HG03342 (cell line): ENCODE data around the gene ZNG1F.
"Not testable (repeated sequence)": the region's sequence is repeated elsewhere in the genome, so short reads cannot be mapped to it uniquely, and the experiment has no call there.

Source experiments
- ATAC-seq: cut with Tn5 transposase; IDR thresholded peaks from one replicate; pipeline ENCODE4 v1.9.1; 2021; ENCODE audit warnings: mild to moderate bottlenecking, moderate library complexity; ENCODE audit not compliant: unreplicated experiment

Gene ZNG1F

DNA sequence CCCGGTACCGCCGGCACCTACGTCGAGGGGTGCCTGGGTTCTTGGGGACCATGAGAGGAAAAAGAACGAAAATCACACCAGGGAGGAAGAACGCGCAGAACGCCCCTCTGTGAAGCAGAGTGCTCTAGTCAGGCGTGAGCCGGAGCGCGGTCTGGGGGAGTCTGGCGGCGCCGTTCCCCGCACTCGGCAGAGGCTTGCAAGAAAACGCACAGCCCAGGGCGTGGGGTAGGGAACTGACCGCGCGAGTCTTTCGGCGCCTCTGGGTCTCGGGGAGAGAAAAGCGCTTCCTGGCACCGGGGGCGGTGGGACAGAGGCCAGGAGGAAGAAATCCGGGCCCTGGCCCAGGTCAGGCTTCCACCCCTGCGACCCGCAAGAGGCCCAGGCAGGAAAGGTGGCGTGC lies 65.3 kb downstream of the ZNG1F start:
- ATAC-seq: not testable (repeated sequence)

DNA sequence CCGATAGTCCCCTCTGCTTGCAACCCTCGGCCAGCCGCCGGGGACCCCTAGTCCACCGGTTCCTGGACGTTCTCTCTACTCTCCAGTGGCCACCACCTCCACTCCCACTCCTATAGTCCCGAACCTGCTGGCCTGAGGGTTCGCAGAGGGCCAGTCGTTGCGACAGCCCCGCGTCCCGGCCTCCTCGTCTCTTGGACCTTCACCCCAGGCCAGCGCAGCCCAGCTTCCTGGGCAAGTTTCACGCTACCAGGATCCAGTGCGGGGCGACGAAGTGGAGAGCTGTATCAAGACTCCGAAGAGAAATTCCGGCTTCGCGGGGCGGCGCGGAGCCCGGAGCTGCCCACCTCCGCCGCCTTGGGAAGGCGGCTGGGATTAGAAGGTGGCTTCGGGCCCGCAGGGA lies 65.7 kb downstream of the ZNG1F start:
- ATAC-seq: not testable (repeated sequence)

DNA sequence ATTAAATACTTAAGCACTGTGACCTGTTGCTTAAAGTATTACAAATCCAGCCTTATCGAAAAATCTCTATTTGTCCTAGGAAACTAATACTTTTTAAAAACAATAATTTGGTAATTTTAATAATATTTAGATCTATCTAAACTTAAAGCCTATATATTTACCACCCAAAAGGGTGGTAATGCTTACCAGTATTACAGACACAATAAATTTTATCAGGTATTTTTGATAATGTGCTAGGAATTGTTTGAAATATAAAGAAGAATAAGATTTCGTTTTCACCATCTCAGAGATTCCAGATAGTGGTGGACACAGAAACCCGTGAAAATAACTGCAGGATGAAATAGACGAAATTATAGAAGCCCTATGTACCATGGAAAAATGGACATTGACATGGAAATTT lies 68.4 kb downstream of the ZNG1F start:
- ATAC-seq: not testable (repeated sequence)

DNA sequence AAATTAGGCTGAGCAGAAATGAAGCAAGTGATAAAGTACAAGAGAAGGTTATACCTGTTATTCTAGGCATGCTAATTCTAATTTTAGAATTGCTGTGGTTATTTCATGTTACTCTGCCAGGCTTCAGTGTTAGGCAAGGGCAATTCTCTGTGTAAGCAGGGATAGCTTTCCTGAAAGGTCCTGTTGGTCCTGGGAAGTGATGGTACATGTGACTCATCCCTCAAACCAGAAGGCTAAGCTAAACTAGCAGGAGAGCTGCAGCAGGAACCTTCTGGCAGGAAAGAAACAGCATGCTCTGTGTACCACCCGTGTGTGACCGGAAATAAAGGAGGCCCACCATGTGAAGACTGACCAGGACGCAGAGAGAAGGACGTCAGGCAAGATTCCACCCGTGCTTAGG lies 69.4 kb downstream of the ZNG1F start:
- not testable (repeated sequence) for ATAC-seq

DNA sequence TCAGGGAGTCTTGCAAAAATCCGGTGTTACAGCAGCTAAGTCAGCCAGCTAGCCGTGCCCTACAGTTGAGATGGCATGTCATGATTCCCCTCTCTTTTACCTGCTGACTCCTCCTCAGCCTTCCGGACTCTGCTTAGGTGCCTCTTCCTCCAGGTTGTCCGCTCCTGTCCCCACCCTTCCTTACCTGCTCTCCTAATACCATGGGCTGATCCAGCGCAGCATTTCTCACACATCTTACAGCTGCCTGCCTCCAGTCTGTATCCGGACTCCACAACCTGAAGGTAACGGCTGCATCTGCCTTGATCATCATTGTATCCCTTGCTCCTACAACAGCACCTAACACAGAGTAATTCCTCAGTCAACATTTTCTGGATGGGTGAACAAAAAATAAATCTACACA lies 69.8 kb downstream of the ZNG1F start:
- ATAC-seq: not testable (repeated sequence)

DNA sequence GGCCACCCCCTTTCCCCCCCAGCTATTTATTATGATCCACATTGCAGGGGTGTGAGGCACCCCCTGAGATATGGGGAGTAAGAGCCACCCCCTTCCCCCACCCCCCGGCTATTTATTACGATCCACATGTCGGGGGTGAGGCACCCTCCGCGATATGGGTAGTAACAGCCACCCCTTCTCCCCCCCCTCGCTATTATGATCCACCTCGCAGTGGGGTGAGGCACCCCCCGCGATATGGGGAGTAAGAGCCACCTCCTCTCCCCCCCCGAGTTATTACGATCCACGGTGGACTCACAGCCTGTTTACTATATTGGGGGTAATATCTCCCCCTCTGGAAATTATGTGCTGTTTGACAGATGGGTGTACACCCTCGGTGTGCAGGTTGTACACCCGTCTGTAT lies 75.8 kb downstream of the ZNG1F start:
- not testable (repeated sequence) for ATAC-seq

DNA sequence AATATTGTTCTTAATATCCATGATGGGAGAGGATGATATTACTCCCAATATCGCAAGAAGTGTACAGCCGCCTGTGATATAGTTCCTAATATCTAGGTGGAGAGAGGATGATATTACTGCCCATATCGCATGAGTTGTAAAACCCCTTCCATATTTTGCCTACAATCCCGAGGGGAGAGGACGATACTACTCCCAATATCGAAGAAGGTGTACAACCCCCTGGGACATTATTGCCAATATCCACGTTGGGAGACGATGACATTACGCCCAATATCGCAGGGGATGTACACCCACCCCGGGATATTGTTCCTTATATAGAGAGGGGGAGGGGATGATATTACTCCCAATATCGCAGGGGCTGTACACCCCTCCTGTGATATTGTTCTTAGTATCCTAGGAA lies 77.7 kb downstream of the ZNG1F start:
- ATAC-seq: not testable (repeated sequence)

DNA sequence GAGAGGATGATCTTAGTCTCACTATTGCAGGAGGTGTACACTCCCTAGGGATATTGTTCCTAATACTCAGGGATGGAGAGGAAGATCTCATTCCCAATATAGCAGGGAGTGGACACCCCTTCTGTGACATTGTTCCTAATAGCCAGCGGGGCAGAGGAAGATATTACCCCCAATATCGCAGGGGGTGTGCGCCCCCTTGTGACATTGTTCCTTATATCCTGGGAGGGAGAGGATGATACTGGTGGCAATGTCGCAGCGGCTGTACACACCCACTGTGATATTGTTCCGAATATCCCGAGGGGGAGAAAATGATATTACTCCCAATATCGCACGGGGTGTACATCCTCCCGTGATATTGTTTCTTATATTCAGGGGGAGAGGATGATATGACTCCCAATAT lies 78.2 kb downstream of the ZNG1F start:
- not testable (repeated sequence) for ATAC-seq

DNA sequence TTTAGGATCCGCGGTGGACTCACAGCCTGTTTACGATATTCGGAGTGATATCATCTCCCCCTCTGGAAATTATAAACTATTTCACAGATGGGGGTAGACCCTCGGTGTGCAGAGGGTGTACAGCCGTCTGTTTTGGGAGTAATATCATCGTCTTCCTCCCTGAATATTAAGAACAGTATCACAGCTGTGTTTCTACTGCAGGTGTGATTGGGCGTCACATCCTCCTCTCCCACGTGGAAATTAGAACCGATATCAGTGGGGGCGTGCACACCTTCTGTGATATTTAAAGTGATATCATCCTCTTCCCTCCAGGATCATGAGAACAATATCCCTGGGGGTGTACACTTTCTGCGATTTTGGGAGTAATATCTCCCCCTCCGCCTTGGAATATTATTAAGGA lies 79.9 kb downstream of the ZNG1F start:
- ATAC-seq: not testable (repeated sequence)

DNA sequence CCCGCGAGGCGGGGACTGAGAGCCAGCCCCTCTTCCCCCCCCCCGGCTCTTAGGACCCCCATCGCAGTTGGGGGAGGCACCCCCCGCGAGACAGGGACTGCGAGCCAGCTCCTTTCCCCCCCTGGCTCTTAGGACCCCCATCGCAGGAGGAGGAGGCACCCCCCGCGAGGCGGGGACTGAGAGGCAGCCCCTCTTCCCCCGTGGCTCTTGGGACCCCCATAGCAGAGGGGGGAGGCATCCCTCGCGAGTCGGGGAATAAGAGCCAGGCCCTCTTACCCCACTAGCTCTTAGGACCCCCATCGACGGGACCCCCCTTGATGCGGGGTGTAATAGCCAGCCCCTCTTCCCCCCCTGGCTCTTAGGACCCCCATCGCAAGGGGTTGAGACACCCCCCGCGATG lies 80.3 kb downstream of the ZNG1F start:
- ATAC-seq: not testable (repeated sequence)

DNA sequence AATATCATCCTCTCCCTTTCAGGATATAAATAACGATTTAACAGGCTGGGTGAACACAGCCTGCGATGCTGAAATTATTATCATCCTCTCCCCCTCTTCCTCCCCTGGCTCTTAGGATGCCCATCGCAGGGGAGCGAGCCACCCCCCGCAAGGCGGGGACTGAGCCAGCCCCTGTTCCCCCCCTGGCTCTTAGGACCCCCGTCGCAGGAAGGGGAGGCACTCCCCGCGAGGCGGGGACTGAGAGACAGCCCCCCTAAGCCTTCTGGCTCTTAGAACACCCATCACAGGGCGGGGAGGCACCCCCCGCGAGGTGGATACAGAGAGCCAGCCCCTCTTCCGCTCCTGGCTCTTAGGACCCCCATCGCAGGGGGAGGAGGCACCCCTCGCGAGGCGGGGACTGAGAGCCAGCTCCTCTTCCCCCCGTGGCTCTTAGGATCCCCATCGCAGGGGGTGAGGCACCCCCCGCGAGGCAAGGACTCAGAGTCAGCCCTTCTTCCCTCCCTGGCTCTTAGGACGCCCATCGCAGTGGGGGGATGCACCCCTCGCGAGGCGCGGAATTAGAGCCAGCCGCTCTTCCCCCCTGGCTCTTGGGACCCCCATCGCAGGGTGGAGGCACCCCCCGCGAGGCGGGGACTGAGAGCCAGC lies 82.5 kb downstream of the ZNG1F start:
- ATAC-seq: not testable (repeated sequence)

DNA sequence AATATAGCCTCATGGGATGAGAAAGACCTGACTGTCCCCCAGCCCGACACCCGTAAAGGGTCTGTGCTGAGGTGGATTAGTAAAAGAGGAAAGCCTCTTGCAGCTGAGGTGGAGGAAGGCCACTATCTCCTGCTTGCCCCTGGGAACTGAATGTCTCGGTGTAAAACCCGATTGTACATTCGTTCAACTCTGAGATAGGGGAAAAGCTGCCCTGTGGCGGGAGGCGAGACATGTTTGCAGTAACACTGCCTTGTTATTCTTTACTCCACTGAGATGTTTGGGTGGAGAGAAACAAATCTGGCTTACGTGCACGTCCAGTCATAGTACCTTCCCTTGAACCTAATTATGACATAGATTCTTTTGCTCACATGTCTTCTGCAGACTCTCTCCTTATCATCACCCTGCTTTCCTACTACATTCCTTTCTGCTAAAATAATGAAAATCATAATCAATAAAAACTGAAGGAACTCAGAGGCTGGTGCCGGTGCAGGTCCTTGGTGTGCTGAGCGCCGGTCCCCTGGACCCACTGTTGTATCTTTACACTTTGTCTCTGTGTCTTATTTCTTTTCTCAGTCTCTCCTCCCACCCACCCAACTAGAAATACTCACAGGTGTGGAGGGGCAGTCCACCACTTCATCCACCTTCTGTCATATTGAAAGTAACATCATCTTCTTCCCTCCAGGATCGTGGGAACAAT lies 83.4 kb downstream of the ZNG1F start:
- ATAC-seq: not testable (repeated sequence)

DNA sequence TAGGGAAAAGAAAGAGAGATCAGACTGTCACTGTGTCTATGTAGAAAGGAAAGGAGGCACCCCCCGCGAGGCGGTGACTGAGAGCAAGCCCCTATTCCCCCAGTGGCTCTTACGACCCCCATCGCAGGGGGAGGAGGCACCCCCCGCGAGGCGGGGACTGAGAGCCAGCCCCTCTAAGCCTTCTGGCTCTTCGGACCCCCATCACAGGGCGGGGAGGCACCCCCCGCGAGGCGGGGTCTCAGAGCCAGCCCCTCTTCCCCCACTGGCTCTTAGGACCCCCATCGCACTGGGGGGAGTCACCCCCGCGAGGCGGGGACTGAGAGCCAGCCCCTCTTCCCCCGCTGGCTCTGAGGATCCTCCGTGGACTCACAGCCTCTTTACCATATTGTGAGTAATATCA lies 84.6 kb downstream of the ZNG1F start:
- not testable (repeated sequence) for ATAC-seq

DNA sequence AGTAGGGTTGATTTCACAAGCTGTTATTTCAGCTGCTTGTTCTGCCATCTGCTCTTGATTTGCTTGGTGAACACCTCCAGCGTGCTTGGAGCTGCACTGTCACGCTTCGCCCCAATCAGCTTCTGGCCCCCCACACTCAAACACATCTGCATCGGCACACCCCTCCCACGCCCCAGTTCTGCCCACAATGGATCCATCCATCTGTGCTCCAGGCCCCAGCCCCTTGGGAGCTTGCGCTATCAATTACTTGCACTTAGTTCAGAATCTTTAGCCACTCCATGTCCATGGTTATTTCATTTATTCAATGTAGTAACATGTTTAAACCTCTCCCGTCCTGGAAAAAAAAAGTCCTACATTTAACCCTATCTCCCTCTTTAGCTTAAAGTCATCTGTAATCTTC lies 88.6 kb downstream of the ZNG1F start:
- ATAC-seq: not testable (repeated sequence)

DNA sequence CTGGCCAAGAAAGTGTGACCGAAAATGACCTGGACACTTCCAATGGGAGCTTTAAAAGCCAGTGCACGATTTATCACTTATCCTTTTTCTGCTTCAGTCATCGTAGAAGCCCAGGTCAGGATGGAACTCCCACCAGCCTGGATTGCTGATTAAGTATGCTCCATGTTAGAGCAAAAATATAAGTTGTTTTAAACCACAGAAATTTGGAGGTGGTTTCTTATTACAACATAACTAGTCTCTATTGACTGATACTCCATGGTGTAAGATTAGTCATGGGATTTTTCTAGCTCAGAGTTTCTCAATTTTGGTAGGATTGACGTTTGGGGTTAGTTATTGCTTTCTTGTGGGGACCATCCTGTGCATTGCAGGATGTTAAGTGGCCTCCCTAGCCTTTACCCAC lies 90.4 kb downstream of the ZNG1F start:
- ATAC-seq: not testable (repeated sequence)

DNA sequence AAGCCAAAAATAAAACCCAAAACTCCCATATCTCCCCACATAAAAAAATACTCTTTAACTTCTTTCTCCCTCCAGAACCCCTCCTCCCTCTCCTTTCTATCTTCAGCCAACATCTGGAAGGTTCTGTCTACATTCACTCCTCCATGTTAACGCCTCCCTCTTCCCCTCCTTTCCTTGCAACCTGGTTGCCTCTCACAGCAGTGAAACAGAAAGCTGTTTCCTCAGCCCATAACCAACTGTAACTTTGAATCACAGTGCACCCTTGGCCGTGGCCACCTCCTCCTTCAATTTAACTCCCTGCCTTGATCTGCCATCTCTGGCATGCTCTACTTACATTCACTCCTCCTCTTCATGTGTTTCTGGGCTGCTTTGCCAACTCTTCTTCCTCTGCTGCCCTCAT lies 94.1 kb downstream of the ZNG1F start:
- ATAC-seq: not testable (repeated sequence)

DNA sequence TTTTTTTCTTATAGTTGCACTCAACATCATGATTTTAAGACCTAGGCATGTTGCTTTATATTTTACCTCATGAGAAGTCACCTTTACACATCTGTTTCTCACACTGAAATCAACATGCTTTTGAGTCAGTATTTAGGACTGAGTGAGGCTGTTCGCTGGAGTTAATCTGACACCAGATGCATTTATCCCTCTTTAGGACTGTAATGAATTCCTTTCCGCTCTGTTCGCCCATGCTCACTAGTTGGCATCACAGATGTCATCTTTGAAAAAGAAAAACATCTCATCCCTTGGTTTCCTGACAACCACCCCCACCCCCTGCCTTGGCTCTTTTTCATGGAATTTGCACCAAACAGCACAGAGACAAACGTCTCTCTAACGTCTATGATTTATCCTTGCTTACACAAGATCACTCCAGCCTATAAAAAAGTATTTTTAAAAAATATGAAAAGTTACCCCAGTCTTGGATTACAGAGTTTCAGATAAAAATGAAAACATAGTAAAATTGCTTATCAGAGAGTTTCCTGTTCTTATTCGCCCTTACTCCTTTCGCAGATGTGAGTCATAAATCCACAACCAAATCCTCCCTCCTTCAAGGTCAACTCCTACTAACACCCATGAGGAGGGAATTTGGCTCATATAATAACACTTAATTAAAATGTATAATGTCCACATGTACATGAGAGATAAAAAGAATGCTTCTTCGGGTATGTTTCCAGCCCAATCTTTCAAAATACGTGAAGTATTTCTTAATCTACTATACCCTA lies 94.9 kb downstream of the ZNG1F start:
- not testable (repeated sequence) for ATAC-seq

DNA sequence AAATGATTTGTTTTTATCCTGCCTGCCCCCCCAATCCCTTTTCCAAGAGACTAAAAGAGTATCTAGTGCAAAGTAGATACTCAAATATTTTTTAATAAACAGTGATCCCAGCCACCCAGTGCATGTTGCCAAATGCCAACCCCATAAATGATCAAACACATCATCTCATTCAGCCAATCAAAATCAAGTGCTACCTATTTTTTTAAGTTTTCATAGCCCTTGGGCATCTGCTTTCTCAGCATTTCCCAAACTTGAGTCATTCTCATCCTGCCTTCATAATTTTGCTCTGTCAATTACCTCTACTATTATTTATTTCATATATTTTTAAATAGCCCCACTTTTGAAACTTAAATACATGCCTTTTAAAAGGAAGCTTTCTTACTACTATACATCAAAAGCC lies 98.2 kb downstream of the ZNG1F start:
- not testable (repeated sequence) for ATAC-seq

DNA sequence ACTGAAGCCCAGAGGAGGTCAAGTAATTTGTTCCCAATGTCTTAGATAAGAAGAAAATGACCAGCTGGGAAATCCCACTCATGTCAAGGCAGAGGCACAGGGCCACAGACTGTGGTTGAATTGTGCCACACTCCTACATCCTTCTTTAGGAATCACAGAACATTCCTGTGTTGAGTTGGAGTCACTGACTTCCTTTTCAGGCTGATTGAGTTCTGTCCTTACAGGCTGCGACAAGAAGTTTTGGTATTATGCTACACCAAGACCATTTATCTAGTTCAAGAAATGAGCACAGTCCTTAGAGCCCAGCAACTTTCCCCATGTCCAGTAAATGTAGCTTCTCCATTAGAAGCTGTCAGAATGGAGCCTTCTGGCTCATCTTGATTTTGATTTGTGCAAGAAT lies 98.7 kb downstream of the ZNG1F start:
- not testable (repeated sequence) for ATAC-seq

DNA sequence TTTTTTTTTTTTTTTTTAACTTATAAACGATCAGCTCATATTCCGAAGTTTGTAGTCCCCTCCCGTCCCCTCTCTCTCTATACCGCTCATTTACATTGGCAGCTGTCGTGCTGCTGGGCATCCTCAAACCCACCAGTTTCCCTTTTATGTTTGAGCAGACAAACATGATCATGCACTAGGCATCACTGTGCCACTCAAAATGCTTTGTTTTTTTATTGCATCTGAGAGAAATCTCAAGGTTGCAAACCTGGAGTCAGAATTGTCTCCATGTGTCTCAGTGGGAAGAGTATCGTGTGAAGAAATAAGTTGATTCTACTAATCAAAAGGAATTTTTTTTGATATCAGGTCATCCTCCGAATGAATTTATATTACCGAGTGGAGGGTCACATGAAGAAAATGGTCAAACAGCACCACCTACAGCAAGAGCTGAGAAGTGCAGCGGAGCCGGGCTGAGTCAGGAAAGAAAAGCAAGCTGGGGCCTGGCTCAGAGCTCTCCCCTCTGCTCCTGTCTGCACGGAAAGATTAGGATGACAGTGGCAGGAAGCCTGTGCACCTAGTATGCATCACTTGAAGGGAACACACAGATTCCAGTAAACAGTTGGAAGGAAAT lies 100.6 kb downstream of the ZNG1F start:
- ATAC-seq: peak; percentile 77

DNA sequence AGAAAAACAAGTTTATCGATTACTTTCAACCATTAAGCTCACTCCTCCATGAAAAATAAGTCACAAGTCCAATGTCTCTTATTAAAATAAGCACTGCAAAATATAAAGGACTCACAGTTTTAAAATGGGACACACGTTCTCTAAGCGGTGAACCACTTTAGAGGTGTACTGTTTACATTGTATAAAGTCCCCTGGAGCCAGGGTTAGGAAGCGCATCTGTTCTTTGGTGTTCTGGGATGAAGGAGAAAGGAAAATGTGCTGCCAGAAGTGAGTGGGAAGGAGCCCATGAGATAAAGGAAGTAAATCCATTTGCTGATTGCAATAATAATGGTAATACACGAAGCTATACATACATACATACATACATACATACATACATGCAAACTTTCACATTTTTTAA lies 101.2 kb downstream of the ZNG1F start:
- ATAC-seq: not testable (repeated sequence)
